Prostate gland (tissue), 2 donors: Measurements from ENCODE around the gene CCDC71L.

Experiments
- POLR2A ChIP-seq: fragments of 450-650 bp; IDR thresholded peaks from one replicate; pipeline ENCODE4 v1.6.1; 2016; ENCODE audit warnings: antibody characterized with exemption, mild to moderate bottlenecking
- POLR2AphosphoS5 ChIP-seq: sonication (generic); formaldehyde crosslinking; IDR thresholded peaks from one replicate; pipeline ENCODE4 v1.6.1; 2017; ENCODE audit warnings: antibody characterized with exemption
- TF ChIP-seq, protein P1 (sequence below), 4 experiments: fragments of 200-600 bp in 2 of 4; fragments of 450-650 bp in 2 of 4; sonication (generic) in 2 of 4; IDR thresholded peaks; 1 replicate in 3 of 4; 2 replicates in 1 of 4; pipeline ENCODE4 v1.5.1; 2016 to 2019; ENCODE audit warnings: antibody characterized with exemption in 4 of 4, mild to moderate bottlenecking in 2 of 4, moderate library complexity in 2 of 4

DNA sequence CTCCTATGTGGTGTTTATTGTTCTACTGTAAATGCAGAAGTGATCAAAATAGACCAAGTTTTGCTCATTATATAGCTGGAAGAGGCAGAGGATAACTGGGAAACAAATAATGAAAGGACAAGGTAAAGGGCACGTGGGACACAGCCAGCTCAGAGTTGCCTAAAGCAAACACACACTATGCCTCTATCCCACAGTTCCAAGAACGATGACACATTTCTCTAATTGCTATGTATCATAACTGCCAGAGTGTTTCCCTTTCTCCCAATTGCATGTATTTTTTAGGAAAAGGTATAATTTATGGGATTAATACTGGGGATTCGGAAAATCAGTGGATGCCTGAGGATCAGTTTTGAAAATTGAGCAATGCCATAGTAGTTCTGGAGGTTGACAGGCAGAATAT lies 49.0 kb downstream of the CCDC71L start:
- TF ChIP-seq, protein P1, sequence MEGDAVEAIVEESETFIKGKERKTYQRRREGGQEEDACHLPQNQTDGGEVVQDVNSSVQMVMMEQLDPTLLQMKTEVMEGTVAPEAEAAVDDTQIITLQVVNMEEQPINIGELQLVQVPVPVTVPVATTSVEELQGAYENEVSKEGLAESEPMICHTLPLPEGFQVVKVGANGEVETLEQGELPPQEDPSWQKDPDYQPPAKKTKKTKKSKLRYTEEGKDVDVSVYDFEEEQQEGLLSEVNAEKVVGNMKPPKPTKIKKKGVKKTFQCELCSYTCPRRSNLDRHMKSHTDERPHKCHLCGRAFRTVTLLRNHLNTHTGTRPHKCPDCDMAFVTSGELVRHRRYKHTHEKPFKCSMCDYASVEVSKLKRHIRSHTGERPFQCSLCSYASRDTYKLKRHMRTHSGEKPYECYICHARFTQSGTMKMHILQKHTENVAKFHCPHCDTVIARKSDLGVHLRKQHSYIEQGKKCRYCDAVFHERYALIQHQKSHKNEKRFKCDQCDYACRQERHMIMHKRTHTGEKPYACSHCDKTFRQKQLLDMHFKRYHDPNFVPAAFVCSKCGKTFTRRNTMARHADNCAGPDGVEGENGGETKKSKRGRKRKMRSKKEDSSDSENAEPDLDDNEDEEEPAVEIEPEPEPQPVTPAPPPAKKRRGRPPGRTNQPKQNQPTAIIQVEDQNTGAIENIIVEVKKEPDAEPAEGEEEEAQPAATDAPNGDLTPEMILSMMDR (IDR thresholded peaks at IDR 0.05), result no peak
- TF ChIP-seq POLR2A, result no peak
- TF ChIP-seq POLR2AphosphoS5, result no peak
